NT2/D1 (cell line): ENCODE measurements around the gene LYST.

Source experiments
- SUZ12 ChIP-seq: IDR thresholded peaks from 2 replicates; pipeline ENCODE4 v1.6.1; 2011; ENCODE audit not compliant: insufficient read length, insufficient read depth; ENCODE audit errors: extremely low read depth
- YY1 ChIP-seq: IDR thresholded peaks from 2 replicates; pipeline ENCODE4 v1.6.1; 2011; ENCODE audit not compliant: insufficient read length, insufficient read depth
- ZNF274 ChIP-seq: IDR thresholded peaks from 2 replicates; pipeline ENCODE4 v1.6.1; 2011; ENCODE audit warnings: mild to moderate bottlenecking, low read depth, low read length

DNA sequence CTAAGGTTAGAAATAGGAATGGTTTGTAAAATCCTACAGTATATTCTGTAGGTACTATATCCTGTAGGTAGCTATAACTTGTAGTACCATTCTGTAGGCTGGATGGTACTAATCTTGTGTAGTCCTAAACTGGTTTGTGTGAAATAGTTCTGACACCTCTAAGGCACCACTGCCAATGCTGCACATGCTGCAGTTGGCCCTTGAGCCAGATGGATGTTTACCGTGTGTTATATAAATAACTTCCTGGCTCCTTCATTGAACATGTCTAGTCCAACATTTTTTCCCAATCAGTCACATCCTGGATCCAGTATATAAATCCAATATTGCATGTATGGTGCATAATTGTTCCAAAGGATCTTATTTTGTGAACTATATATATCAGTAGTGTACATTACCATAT lies 127.6 kb downstream of the LYST start:
- TF ChIP-seq ZNF274 (no peak), YY1 (no peak), SUZ12 (no peak)
